Body of pancreas (tissue), 4 donors: ENCODE data around the gene LRRC7.

Experiments
- POLR2A ChIP-seq, 3 donors: fragments of 450-650 bp; IDR thresholded peaks; one replicate each; pipeline ENCODE4 v1.6.1; 2016; ENCODE audit warnings: antibody characterized with exemption in 3 of 3, mild to moderate bottlenecking in 2 of 3
- TF ChIP-seq, protein P1 (sequence below), 7 experiments: fragments of 450-650 bp in 4 of 7; fragments of 200-600 bp in 3 of 7; sonication (generic) in 3 of 7; IDR thresholded peaks; one replicate each; pipeline ENCODE4 v1.5.1; 2016 to 2019; ENCODE audit warnings: antibody characterized with exemption in 7 of 7

DNA sequence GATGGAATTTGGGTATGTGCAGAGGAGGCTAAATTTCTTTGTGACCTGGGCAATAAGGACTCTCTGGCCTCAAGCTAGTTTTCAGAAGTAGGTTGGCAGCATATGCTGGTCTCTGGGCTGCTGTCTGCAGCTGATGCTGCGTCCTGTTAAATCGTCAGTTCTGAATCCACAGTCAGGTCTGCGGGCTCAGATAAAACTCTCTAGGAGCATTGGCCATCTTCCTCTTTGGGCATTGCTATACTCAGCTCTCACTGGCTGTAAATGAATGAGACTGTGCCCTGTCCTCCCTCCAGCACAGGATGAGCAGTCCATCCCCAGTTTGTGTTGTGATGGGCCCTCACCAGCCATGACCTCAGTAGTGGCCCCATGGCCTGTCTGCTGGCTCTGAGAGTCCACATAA, 365.0 kb downstream of the LRRC7 start:
- TF ChIP-seq, protein P1, sequence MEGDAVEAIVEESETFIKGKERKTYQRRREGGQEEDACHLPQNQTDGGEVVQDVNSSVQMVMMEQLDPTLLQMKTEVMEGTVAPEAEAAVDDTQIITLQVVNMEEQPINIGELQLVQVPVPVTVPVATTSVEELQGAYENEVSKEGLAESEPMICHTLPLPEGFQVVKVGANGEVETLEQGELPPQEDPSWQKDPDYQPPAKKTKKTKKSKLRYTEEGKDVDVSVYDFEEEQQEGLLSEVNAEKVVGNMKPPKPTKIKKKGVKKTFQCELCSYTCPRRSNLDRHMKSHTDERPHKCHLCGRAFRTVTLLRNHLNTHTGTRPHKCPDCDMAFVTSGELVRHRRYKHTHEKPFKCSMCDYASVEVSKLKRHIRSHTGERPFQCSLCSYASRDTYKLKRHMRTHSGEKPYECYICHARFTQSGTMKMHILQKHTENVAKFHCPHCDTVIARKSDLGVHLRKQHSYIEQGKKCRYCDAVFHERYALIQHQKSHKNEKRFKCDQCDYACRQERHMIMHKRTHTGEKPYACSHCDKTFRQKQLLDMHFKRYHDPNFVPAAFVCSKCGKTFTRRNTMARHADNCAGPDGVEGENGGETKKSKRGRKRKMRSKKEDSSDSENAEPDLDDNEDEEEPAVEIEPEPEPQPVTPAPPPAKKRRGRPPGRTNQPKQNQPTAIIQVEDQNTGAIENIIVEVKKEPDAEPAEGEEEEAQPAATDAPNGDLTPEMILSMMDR (IDR thresholded peaks at IDR 0.05): no peak
- no peak for TF ChIP-seq POLR2A (IDR thresholded peaks at IDR 0.05)
